IMR-90 (cell line): ENCODE measurements around the gene MAST1. TPM values are rescaled to one million over a fixed set of nuclear protein-coding genes. Genes with fewer than 3 reads are reported as not detected.

Experiments
- ATAC-seq: fragments of 200-7000 bp; cut with Tn5 transposase; 2 replicates; pipeline ENCODE4 v1.9.1; 2020; ENCODE audit warnings: low read depth, mild to moderate bottlenecking, moderate library complexity
- BruUV-seq: library from RNA; stranded (reverse); fragments of 400-500 nt; replicated peaks from 2 replicates; lab custom pipeline; 2021; lab: Mats Ljungman, UMichigan
- CTCF ChIA-PET: fragments of 300-600 bp; formaldehyde crosslinking; extraction: SDS; loops from one replicate; lab custom pipeline; 2021; ENCODE audit warnings: antibody characterized with exemption; lab: Yijun Ruan, JAX
- POLR2A ChIA-PET: fragments of 300-600 bp; sonication (Branson Sonifier 250); formaldehyde crosslinking; loops from one replicate; lab custom pipeline; 2022; ENCODE audit warnings: antibody characterized with exemption; ENCODE audit not compliant: unreplicated experiment; lab: Charles Lee
- DNase-seq: peaks from one replicate; pipeline ENCODE4 v3.0.0; 2013
- H2AFZ ChIP-seq: replicated peaks from 2 replicates; pipeline ENCODE3; 2013; ENCODE audit warnings: low read length, mild to moderate bottlenecking; ENCODE audit not compliant: poor library complexity
- H2AK5ac ChIP-seq: 2 replicates; pipeline ENCODE4 v1.6.1; 2013; ENCODE audit warnings: low read depth, low read length, inconsistent platforms
- H2AK9ac ChIP-seq: replicated peaks from 2 replicates; pipeline ENCODE3; 2013; ENCODE audit warnings: mild to moderate bottlenecking, low read depth, low read length, moderate library complexity; ENCODE audit not compliant: poor library complexity
- H2BK120ac ChIP-seq: 2 replicates; pipeline ENCODE4 v1.6.1; 2013; ENCODE audit warnings: low read depth, low read length, inconsistent platforms
- H2BK15ac ChIP-seq: 3 replicates; pipeline ENCODE4 v1.6.1; 2013; ENCODE audit warnings: low read depth, low read length, inconsistent platforms
- H2BK20ac ChIP-seq: 2 replicates; pipeline ENCODE4 v1.6.1; 2013; ENCODE audit warnings: low read depth, mild to moderate bottlenecking, inconsistent platforms, low read length, moderate library complexity
- H2BK5ac ChIP-seq: 2 replicates; pipeline ENCODE4 v1.6.1; 2013; ENCODE audit warnings: mild to moderate bottlenecking, low read depth, low read length, inconsistent platforms; ENCODE audit not compliant: poor library complexity, severe bottlenecking
- H3K14ac ChIP-seq: replicated peaks from 2 replicates; pipeline ENCODE4 v1.6.1; 2013; ENCODE audit warnings: low read depth, low read length, inconsistent platforms
- H3K18ac ChIP-seq: 2 replicates; pipeline ENCODE4 v1.6.1; 2013; ENCODE audit warnings: low read depth, low read length, control low read depth
- H3K23ac ChIP-seq: 2 replicates; pipeline ENCODE4 v1.6.1; 2013; ENCODE audit warnings: low read depth, low read length, inconsistent platforms
- H3K27ac ChIP-seq: 2 replicates; pipeline ENCODE4 v1.5.1; 2013; ENCODE audit warnings: mild to moderate bottlenecking, control low read depth, low read length; ENCODE audit not compliant: insufficient read depth
- H3K27me3 ChIP-seq: 2 replicates; pipeline ENCODE4 v1.6.1; 2013; ENCODE audit warnings: low read length; ENCODE audit not compliant: control insufficient read depth, insufficient read depth
- H3K36me3 ChIP-seq: 2 replicates; pipeline ENCODE4 v1.6.1; 2013; ENCODE audit warnings: low read length, mixed read lengths; ENCODE audit not compliant: control insufficient read depth, insufficient read depth
- H3K4ac ChIP-seq: 2 replicates; pipeline ENCODE4 v1.6.1; 2013; ENCODE audit warnings: low read depth, low read length, inconsistent platforms
- H3K4me1 ChIP-seq: 2 replicates; pipeline ENCODE4 v1.6.1; 2013; ENCODE audit warnings: low read length, mixed read lengths; ENCODE audit not compliant: control insufficient read depth, insufficient read depth
- H3K4me2 ChIP-seq: 2 replicates; pipeline ENCODE4 v1.6.1; 2013; ENCODE audit warnings: low read depth, mild to moderate bottlenecking, control low read depth, low read length, moderate library complexity
- H3K4me3 ChIP-seq: 2 replicates; pipeline ENCODE4 v1.5.1; 2013; ENCODE audit warnings: low read depth, mild to moderate bottlenecking, control low read depth, low read length, moderate library complexity; ENCODE audit not compliant: insufficient read depth
- H3K56ac ChIP-seq: 2 replicates; pipeline ENCODE4 v1.6.1; 2013; ENCODE audit warnings: low read length, inconsistent platforms; ENCODE audit not compliant: insufficient read depth; ENCODE audit errors: extremely low read depth
- H3K79me1 ChIP-seq, 2 experiments: 2 replicates each; pipeline ENCODE4 v1.6.1; 2013; ENCODE audit warnings: low read length in 2 of 2, inconsistent platforms in 1 of 2, low read depth in 1 of 2
- H3K9ac ChIP-seq: 2 replicates; pipeline ENCODE4 v1.6.1; 2013; ENCODE audit warnings: low read depth, low read length, control low read depth
- H3K9me1 ChIP-seq: 2 replicates; pipeline ENCODE4 v1.6.1; 2013; ENCODE audit warnings: low read length, inconsistent platforms; ENCODE audit not compliant: insufficient read depth
- H3K9me3 ChIP-seq: 2 replicates; pipeline ENCODE4 v1.6.1; 2013; ENCODE audit warnings: low read length; ENCODE audit not compliant: control insufficient read depth, insufficient read depth
- H4K20me1 ChIP-seq: 2 replicates; pipeline ENCODE4 v1.6.1; 2013; ENCODE audit warnings: low read length, inconsistent platforms; ENCODE audit not compliant: insufficient read depth
- H4K5ac ChIP-seq: 2 replicates; pipeline ENCODE4 v1.6.1; 2013; ENCODE audit warnings: mild to moderate bottlenecking, low read depth, low read length, control low read depth
- H4K8ac ChIP-seq, 2 experiments: 2 replicates each; pipeline ENCODE4 v1.6.1; 2013; ENCODE audit warnings: low read depth in 2 of 2, low read length in 2 of 2, control low read depth in 1 of 2, inconsistent platforms in 1 of 2
- H4K91ac ChIP-seq: 2 replicates; pipeline ENCODE4 v1.6.1; 2013; ENCODE audit warnings: low read depth, low read length, inconsistent platforms; ENCODE audit not compliant: insufficient read depth
- BHLHE40 ChIP-seq: fragments of 150-350 bp; IDR thresholded peaks from 2 replicates; pipeline ENCODE4 v1.6.1; 2016; ENCODE audit warnings: mild to moderate bottlenecking, low read depth, low read length
- CEBPB ChIP-seq: IDR thresholded peaks from 2 replicates; pipeline ENCODE4 v1.6.1; 2012; ENCODE audit warnings: low read depth, low read length, improper control_type of control experiment
- CHD1 ChIP-seq: IDR thresholded peaks from 2 replicates; pipeline ENCODE4 v1.6.1; 2012; ENCODE audit warnings: low read depth, low read length, improper control_type of control experiment
- ELK1 ChIP-seq: fragments of 150-350 bp; IDR thresholded peaks from 2 replicates; pipeline ENCODE4 v1.6.1; 2016; ENCODE audit warnings: low read depth, mild to moderate bottlenecking, low read length, moderate library complexity, borderline replicate concordance
- FOS ChIP-seq: fragments of 150-350 bp; IDR thresholded peaks from 2 replicates; pipeline ENCODE4 v1.6.1; 2016; ENCODE audit warnings: low read depth, low read length
- MAFK ChIP-seq: IDR thresholded peaks from 2 replicates; pipeline ENCODE4 v1.6.1; 2012; ENCODE audit warnings: low read depth, low read length, improper control_type of control experiment
- MAZ ChIP-seq: IDR thresholded peaks from 2 replicates; pipeline ENCODE4 v1.6.1; 2012; ENCODE audit warnings: low read depth, mild to moderate bottlenecking, low read length, improper control_type of control experiment, moderate library complexity, borderline replicate concordance
- MXI1 ChIP-seq: IDR thresholded peaks from 2 replicates; pipeline ENCODE4 v1.6.1; 2012; ENCODE audit warnings: low read depth, mild to moderate bottlenecking, low read length, moderate library complexity, borderline replicate concordance
- NFE2L2 ChIP-seq: fragments of 150-350 bp; IDR thresholded peaks from 2 replicates; pipeline ENCODE4 v1.6.1; 2016; ENCODE audit warnings: low read depth, mild to moderate bottlenecking, low read length
- POLR2A ChIP-seq: IDR thresholded peaks from 2 replicates; pipeline ENCODE4 v1.6.1; 2012; ENCODE audit warnings: mild to moderate bottlenecking, low read depth, low read length
- RAD21 ChIP-seq: IDR thresholded peaks from 2 replicates; pipeline ENCODE4 v1.6.1; 2012; ENCODE audit warnings: low read length, improper control_type of control experiment
- RCOR1 ChIP-seq: IDR thresholded peaks from 2 replicates; pipeline ENCODE4 v1.6.1; 2012; ENCODE audit warnings: mild to moderate bottlenecking, low read length, improper control_type of control experiment; ENCODE audit not compliant: insufficient replicate concordance
- RFX5 ChIP-seq: IDR thresholded peaks from 2 replicates; pipeline ENCODE4 v1.8.0; 2012; ENCODE audit warnings: low read depth, mild to moderate bottlenecking, low read length, moderate library complexity
- SMC3 ChIP-seq: fragments of 150-350 bp; IDR thresholded peaks from 2 replicates; pipeline ENCODE4 v1.6.1; 2016; ENCODE audit warnings: low read depth, mild to moderate bottlenecking, antibody characterized with exemption, low read length, moderate library complexity
- USF2 ChIP-seq: fragments of 150-350 bp; IDR thresholded peaks from 2 replicates; pipeline ENCODE4 v1.6.1; 2017; ENCODE audit warnings: mild to moderate bottlenecking, antibody characterized with exemption, low read length, low read depth
- WGBS, 2 experiments: methylation state at CpG; one replicate each; pipeline versions ENCODE4 v1.1.5 to v1.1.7; 2013; ENCODE audit warnings: missing lambda C conversion rate in 2 of 2; ENCODE audit not compliant: insufficient read length in 1 of 2; ENCODE audit errors: extremely low coverage in 2 of 2; 5-methylcytosine and 5-hydroxymethylcytosine counted together
- dilution Hi-C: fragments of 300-500 bp; cut with HindIII; formaldehyde crosslinking; loops from one replicate; pipeline ENCODE4 v1.14.3; 2018; ENCODE audit warnings: low sequenced_read_pairs; ENCODE audit not compliant: unreplicated experiment
- in situ Hi-C: fragments of 300-500 bp; cut with MboI; formaldehyde crosslinking; loops from 3 replicates; pipeline ENCODE4 v1.14.3; 2019; ENCODE audit warnings: low sequenced_read_pairs, inconsistent platforms, mixed read lengths
- intact Hi-C: fragments of 100-400 bp; cut with micrococcal nuclease; formaldehyde crosslinking; loops from 2 replicates; pipeline ENCODE4 v1.10.0; 2022
- polyA plus RNA-seq, 3 experiments: library from polyadenylated mRNA; depleted of rRNA; stranded (reverse); fragments of >200 nt; gene quantifications; 2 replicates each; pipeline ENCODE4 v1.2.3, GENCODE V29; 2012; ENCODE audit warnings: low replicate concordance in 1 of 3
- total RNA-seq: library from RNA; depleted of rRNA; stranded (reverse); fragments of >200 nt; gene quantifications from 2 replicates; pipeline ENCODE4 v1.2.3, GENCODE V29; 2012
- TF ChIP-seq, protein P1 (sequence below): conservative IDR thresholded peaks from 2 replicates; pipeline ENCODE4 v1.5.1; 2012; ENCODE audit warnings: mild to moderate bottlenecking, low read depth, low read length, improper control_type of control experiment

MAST1 gene
- total and polyA plus RNA-seq, 2 of the 4 experiments (the other 2 are of a cell fraction) = 0.56 to 1.1 TPM

GRCh38 chr19:12888006-12888603 lies 49.8 kb downstream of the MAST1 start:
- in situ Hi-C loops = no loop called here
- BruUV-seq = no TSS peak
- Histone ChIP-seq H4K8ac (no peak overlapping the region), H3K56ac (no peak overlapping the region), H4K91ac (no peak overlapping the region), H2AFZ (no peak overlapping the region), H3K27me3 (peaks cover 40% of the 10 kb centered on the region), H4K20me1 (no peaks in the 10 kb centered on the region), H2AK5ac (no peak overlapping the region), H3K23ac (no peak overlapping the region), H3K9me1 (no peaks in the 10 kb centered on the region), H3K14ac (no peak overlapping the region), H3K4ac (no peak overlapping the region), H4K5ac (no peak overlapping the region), H3K9ac (no peak overlapping the region), H3K27ac (no peak overlapping the region), H2AK9ac (no peak overlapping the region), H2BK15ac (no peak overlapping the region), H2BK5ac (no peak overlapping the region), H3K4me1 (peaks cover 8% of the 10 kb centered on the region), H3K9me3 (peaks cover 13% of the 10 kb centered on the region), H3K18ac (no peak overlapping the region), H2BK120ac (no peak overlapping the region), H3K4me3 (no peak overlapping the region), H3K36me3 (no peaks in the 10 kb centered on the region), H3K4me2 (no peak overlapping the region), H2BK20ac (no peak overlapping the region), H3K79me1 (peaks cover 10 to 12% of the 10 kb centered on the region in 2 experiments; a peak in 3 of 4 replicates)
- POLR2A ChIA-PET = no interaction called here
- CTCF ChIA-PET = no interaction called here
- intact Hi-C loops = no loop called here
- DNase-seq (no peak), ATAC-seq (no peak)
- TF ChIP-seq USF2 = no peak
- no peak for TF ChIP-seq FOS
- TF ChIP-seq POLR2A = no peak
- TF ChIP-seq MXI1 = no peak
- TF ChIP-seq SMC3 = no peak
- TF ChIP-seq BHLHE40 = no peak
- no peak for TF ChIP-seq RCOR1
- TF ChIP-seq MAFK = no peak
- no peak for TF ChIP-seq RAD21
- TF ChIP-seq CHD1 = no peak
- no peak for TF ChIP-seq NFE2L2
- TF ChIP-seq, protein P1, sequence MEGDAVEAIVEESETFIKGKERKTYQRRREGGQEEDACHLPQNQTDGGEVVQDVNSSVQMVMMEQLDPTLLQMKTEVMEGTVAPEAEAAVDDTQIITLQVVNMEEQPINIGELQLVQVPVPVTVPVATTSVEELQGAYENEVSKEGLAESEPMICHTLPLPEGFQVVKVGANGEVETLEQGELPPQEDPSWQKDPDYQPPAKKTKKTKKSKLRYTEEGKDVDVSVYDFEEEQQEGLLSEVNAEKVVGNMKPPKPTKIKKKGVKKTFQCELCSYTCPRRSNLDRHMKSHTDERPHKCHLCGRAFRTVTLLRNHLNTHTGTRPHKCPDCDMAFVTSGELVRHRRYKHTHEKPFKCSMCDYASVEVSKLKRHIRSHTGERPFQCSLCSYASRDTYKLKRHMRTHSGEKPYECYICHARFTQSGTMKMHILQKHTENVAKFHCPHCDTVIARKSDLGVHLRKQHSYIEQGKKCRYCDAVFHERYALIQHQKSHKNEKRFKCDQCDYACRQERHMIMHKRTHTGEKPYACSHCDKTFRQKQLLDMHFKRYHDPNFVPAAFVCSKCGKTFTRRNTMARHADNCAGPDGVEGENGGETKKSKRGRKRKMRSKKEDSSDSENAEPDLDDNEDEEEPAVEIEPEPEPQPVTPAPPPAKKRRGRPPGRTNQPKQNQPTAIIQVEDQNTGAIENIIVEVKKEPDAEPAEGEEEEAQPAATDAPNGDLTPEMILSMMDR = no peak
- TF ChIP-seq ELK1 = no peak
- no peak for TF ChIP-seq MAZ
- no peak for TF ChIP-seq CEBPB
- no peak for TF ChIP-seq RFX5
- dilution Hi-C loops = no loop called here
- no CpG with 5 or more reads among the region's 5 CpGs for WGBS, 2 experiments
